Neural cell (in vitro differentiated cells): ENCODE results near the gene FILIP1L. TPM values are rescaled to one million over a fixed set of nuclear protein-coding genes. Genes with fewer than 3 reads are reported as not detected.

Experiments used
- H2AFZ ChIP-seq: fragments of 200-600, 300-800 bp; sonication (generic), shearing (Covaris generic); 2 replicates; pipeline ENCODE4 v1.6.0; 2014; ENCODE audit warnings: low read depth, mild to moderate bottlenecking, antibody characterized with exemption, low read length, moderate library complexity
- H3F3A ChIP-seq: fragments of 200-600 bp; shearing (Covaris generic); 2 replicates; pipeline ENCODE4 v1.6.1; 2016; ENCODE audit warnings: mild to moderate bottlenecking, moderate library complexity, mixed read lengths, antibody characterized with exemption, low read length; ENCODE audit not compliant: insufficient read depth, poor library complexity, severe bottlenecking
- H3K27ac ChIP-seq: fragments of 200-600, 300-800 bp; sonication (generic), shearing (Covaris generic); 2 replicates; pipeline ENCODE4 v1.5.1; 2014; ENCODE audit warnings: mild to moderate bottlenecking, low read length, moderate library complexity
- H3K27me3 ChIP-seq: fragments of 300-800, 200-600 bp; sonication (generic), shearing (Covaris generic); 2 replicates; pipeline ENCODE4 v1.6.0; 2014; ENCODE audit warnings: mild to moderate bottlenecking, low read depth, low read length, moderate library complexity; ENCODE audit not compliant: insufficient read depth
- H3K36me3 ChIP-seq: fragments of 300-800, 200-600 bp; sonication (generic), shearing (Covaris generic); 2 replicates; pipeline ENCODE4 v1.5.1; 2014; ENCODE audit warnings: mild to moderate bottlenecking, antibody characterized with exemption, low read length, moderate library complexity; ENCODE audit not compliant: insufficient read depth
- H3K4me2 ChIP-seq: fragments of 300-800, 200-600 bp; sonication (generic), shearing (Covaris generic); 2 replicates; pipeline ENCODE4 v1.6.0; 2014; ENCODE audit warnings: mild to moderate bottlenecking, low read length
- H3K4me3 ChIP-seq: fragments of 300-800, 200-600 bp; sonication (generic), shearing (Covaris generic); 2 replicates; pipeline ENCODE4 v1.5.1; 2014; ENCODE audit warnings: mild to moderate bottlenecking, low read length, moderate library complexity
- H3K79me2 ChIP-seq: fragments of 200-600 bp; shearing (Covaris generic); replicated peaks from 2 replicates; pipeline ENCODE4 v1.6.0; 2014; ENCODE audit warnings: mild to moderate bottlenecking, low read length, moderate library complexity; ENCODE audit not compliant: insufficient read depth
- H3K9ac ChIP-seq: fragments of 300-800, 200-600 bp; sonication (generic), shearing (Covaris generic); 2 replicates; pipeline ENCODE4 v1.6.1; 2016; ENCODE audit warnings: mild to moderate bottlenecking, low read length, mixed read lengths
- H3K9me2 ChIP-seq: fragments of 200-600 bp; shearing (Covaris generic); 2 replicates; pipeline ENCODE4 v1.6.1; 2016; ENCODE audit warnings: mild to moderate bottlenecking, low read length, mixed read lengths; ENCODE audit not compliant: insufficient read depth
- H3K9me3 ChIP-seq: fragments of 200-600, 300-800 bp; sonication (generic), shearing (Covaris generic); 2 replicates; pipeline ENCODE4 v1.6.1; 2016; ENCODE audit warnings: mild to moderate bottlenecking, mixed run types, low read length, moderate library complexity, mixed read lengths
- H4K20me1 ChIP-seq: fragments of 200-600 bp; shearing (Covaris generic); 2 replicates; pipeline ENCODE4 v1.6.1; 2016; ENCODE audit warnings: mild to moderate bottlenecking, mixed run types; ENCODE audit not compliant: insufficient read depth
- CTCF ChIP-seq: fragments of 450-650 bp; IDR thresholded peaks from 2 replicates; pipeline ENCODE4 v1.5.1; 2014; ENCODE audit warnings: antibody characterized with exemption, mild to moderate bottlenecking, moderate library complexity; ENCODE audit not compliant: poor library complexity, severe bottlenecking
- EP300 ChIP-seq: fragments of 450-650 bp; conservative IDR thresholded peaks from 2 replicates; pipeline ENCODE4 v1.6.1; 2014; ENCODE audit warnings: antibody characterized with exemption, mild to moderate bottlenecking, moderate library complexity; ENCODE audit not compliant: poor library complexity, severe bottlenecking
- EZH2 ChIP-seq: fragments of 200-600, 300-800 bp; shearing (Covaris generic), sonication (generic); IDR thresholded peaks from 2 replicates; pipeline ENCODE4 v1.6.1; 2014; ENCODE audit warnings: antibody characterized with exemption, low read length, borderline replicate concordance, mild to moderate bottlenecking; ENCODE audit not compliant: insufficient read depth, poor library complexity, severe bottlenecking
- MXI1 ChIP-seq: fragments of 450-650 bp; conservative IDR thresholded peaks from 2 replicates; pipeline ENCODE4 v1.6.1; 2014; ENCODE audit warnings: antibody characterized with exemption, mild to moderate bottlenecking; ENCODE audit not compliant: poor library complexity, severe bottlenecking
- POLR2AphosphoS5 ChIP-seq: IDR thresholded peaks from 2 replicates; pipeline ENCODE4 v1.6.1; 2012
- RAD21 ChIP-seq: fragments of 450-650 bp; conservative IDR thresholded peaks from 2 replicates; pipeline ENCODE4 v1.6.1; 2014; ENCODE audit warnings: antibody characterized with exemption, mild to moderate bottlenecking, moderate library complexity
- REST ChIP-seq: IDR thresholded peaks from 2 replicates; pipeline ENCODE4 v1.6.1; 2012; ENCODE audit warnings: borderline replicate concordance
- SMC3 ChIP-seq: fragments of 450-650 bp; conservative IDR thresholded peaks from 2 replicates; pipeline ENCODE4 v1.6.1; 2014; ENCODE audit warnings: antibody characterized with exemption, mild to moderate bottlenecking, moderate library complexity; ENCODE audit not compliant: poor library complexity
- TAF1 ChIP-seq: IDR thresholded peaks from 2 replicates; pipeline ENCODE4 v1.6.1; 2012; ENCODE audit warnings: low read depth
- polyA plus RNA-seq: library from polyadenylated mRNA; depleted of rRNA; stranded (reverse); fragments of >200 nt; gene quantifications from 2 replicates; pipeline ENCODE4 v1.2.3, GENCODE V29; 2014

FILIP1L gene
- polyA plus RNA-seq, 1 donor from 2014 or later: 0.27 TPM

DNA sequence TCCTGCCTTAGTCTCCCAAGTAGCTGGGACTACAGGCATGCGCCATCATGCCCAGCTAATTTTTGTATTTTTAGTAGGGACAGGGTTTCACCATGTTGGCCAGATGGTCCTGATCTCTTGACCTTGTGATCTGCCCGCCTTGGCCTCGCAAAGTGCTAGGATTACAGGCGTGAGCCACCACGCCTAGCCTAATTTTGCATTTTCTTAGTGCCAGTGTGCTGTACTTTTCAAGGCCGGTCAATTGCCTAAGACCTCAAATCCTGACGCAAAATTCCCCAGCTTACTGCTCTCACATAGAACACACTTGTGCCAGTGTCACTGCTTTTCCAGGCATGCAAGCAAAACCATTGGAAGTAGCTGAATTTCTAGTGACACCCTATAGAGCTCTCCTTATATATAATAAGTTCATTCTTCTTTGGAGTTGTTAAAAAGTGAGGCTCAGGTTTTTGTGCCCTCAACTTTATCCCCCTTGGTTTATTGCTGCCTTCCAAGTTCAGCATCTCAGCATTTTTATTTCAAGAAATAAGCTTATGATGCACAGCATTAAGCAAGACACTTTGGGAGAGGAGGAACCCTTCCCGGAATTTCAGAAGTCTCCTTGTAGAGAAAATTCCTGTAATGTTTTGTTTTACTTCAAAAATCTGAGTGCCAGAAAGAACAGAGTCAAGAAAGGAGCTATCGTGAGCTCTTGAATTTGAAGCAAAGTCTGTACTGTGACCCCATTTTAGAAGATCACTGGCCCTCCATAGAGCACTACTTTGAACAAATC is 93.2 kb downstream of the FILIP1L start:
- H3K4me3 ChIP-seq: no peak overlapping the region
- H2AFZ ChIP-seq: no peak overlapping the region
- H3K79me2 ChIP-seq: no peaks in the 10 kb centered on the region
- H3K27ac ChIP-seq: no peak overlapping the region
- no peaks in the 10 kb centered on the region for H4K20me1 ChIP-seq
- H3K9ac ChIP-seq: no peak overlapping the region
- H3K27me3 ChIP-seq: no peaks in the 10 kb centered on the region
- H3K4me2 ChIP-seq: no peak overlapping the region
- no peaks in the 10 kb centered on the region for H3K36me3 ChIP-seq
- no peaks in the 10 kb centered on the region for H3K9me2 ChIP-seq
- no peaks in the 10 kb centered on the region for H3K9me3 ChIP-seq
- no peak for TF ChIP-seq REST
- no peak for TF ChIP-seq TAF1
- no peak for TF ChIP-seq SMC3
- TF ChIP-seq POLR2AphosphoS5: no peak
- no peak for TF ChIP-seq RAD21
- TF ChIP-seq CTCF: no peak
- no peak for TF ChIP-seq EZH2
- no peak for TF ChIP-seq EP300
- TF ChIP-seq MXI1: no peak
- H3F3A ChIP-seq: no peaks in the 10 kb centered on the region

GRCh38 chr3:100019719-100020118 is 94.6 kb downstream of the FILIP1L start:
- H3K27me3 ChIP-seq: no peaks in the 10 kb centered on the region
- H3F3A ChIP-seq: no peaks in the 10 kb centered on the region
- H3K9me2 ChIP-seq: no peaks in the 10 kb centered on the region
- H3K36me3 ChIP-seq: no peaks in the 10 kb centered on the region
- no peaks in the 10 kb centered on the region for H3K79me2 ChIP-seq
- TF ChIP-seq EP300 (no peak), MXI1 (no peak), EZH2 (no peak), TAF1 (no peak), POLR2AphosphoS5 (no peak), SMC3 (no peak), CTCF (no peak), REST (no peak), RAD21 (no peak)
- no peaks in the 10 kb centered on the region for H3K9me3 ChIP-seq
- H3K27ac ChIP-seq: no peak overlapping the region
- H3K9ac ChIP-seq: no peak overlapping the region
- no peak overlapping the region for H3K4me3 ChIP-seq
- H3K4me2 ChIP-seq: no peak overlapping the region
- H4K20me1 ChIP-seq: no peaks in the 10 kb centered on the region
- no peak overlapping the region for H2AFZ ChIP-seq
